ENCODE results near the gene MYBPH. TPM values are rescaled to one million over a fixed set of nuclear protein-coding genes. Genes with fewer than 3 reads are reported as not detected.

MYBPH gene
- total RNA-seq, 5 donors from 2014 or later (not counting 1 experiment from before 2014, with no cell fraction given), result not detected

GRCh38 chr1:203173566-203173965 lies 2.1 kb downstream of the MYBPH start:
- H3K4me1 ChIP-seq (ENCODE audit: control insufficient read depth in 1 of 2, extremely low read depth in 1 of 2, insufficient read depth in 2 of 2, low read length in 2 of 2), result no peaks in the 10 kb centered on the region
- peaks cover 0 to 25% of the 10 kb centered on the region in 2 experiments for H3K27me3 ChIP-seq (replicated peaks in 1 of 2; ENCODE audit: control insufficient read depth in 2 of 2, extremely low read depth in 1 of 2, insufficient read depth in 2 of 2, low read length in 1 of 2)
- H3K4me3 Mint-ChIP-seq, result no peak overlapping the region
- no peak overlapping the region for H3K4me3 ChIP-seq (ENCODE audit: control insufficient read depth in 1 of 2, extremely low read depth in 1 of 2, low read length in 1 of 2)
- no peak for DNase-seq
- 86% methylated on average over 1 of the region's 5 CpGs for WGBS (ENCODE audit: insufficient coverage)
- H3K36me3 ChIP-seq (ENCODE audit: control insufficient read depth in 2 of 2, extremely low read depth in 1 of 2, insufficient read depth in 1 of 2, low read length in 1 of 2), result no peaks in the 10 kb centered on the region
- H3K27ac Mint-ChIP-seq, result no peak overlapping the region
- no peak for ATAC-seq (replicated peaks in 1 of 4)
- CTCF ChIA-PET, result interaction anchor here (0.9 to 1.4 kb wide), 2 partner anchors 46 to 134 kb away, joined by 3 to 8 read pairs; no protein-coding TSS in a partner anchor
- no peaks in the 10 kb centered on the region for H3K9me3 Mint-ChIP-seq
- no peaks in the 10 kb centered on the region for H3K9me3 ChIP-seq
- H3K4me1 Mint-ChIP-seq, result no peaks in the 10 kb centered on the region
- no peak overlapping the region for H3K27ac ChIP-seq (ENCODE audit: low read length)
- no peaks in the 10 kb centered on the region for H3K36me3 Mint-ChIP-seq
- POLR2A ChIA-PET, result no interaction called here
- H3K27me3 Mint-ChIP-seq, result peaks cover 0 to 11% of the 10 kb centered on the region in 2 donors

- Histone ChIP-seq H3K9me3 (no peaks in the 10 kb centered on the region), H3K27me3 (replicated peaks in 1 of 2; ENCODE audit: control insufficient read depth in 2 of 2, extremely low read depth in 1 of 2, insufficient read depth in 2 of 2, low read length in 1 of 2) (peaks cover 0 to 25% of the 10 kb centered on the region in 2 experiments), H3K36me3 (ENCODE audit: control insufficient read depth in 2 of 2, extremely low read depth in 1 of 2, insufficient read depth in 1 of 2, low read length in 1 of 2) (no peaks in the 10 kb centered on the region), H3K4me3 (ENCODE audit: control insufficient read depth in 1 of 2, extremely low read depth in 1 of 2, low read length in 1 of 2) (no peak overlapping the region), H3K27ac (ENCODE audit: low read length) (no peak overlapping the region), H3K4me1 (ENCODE audit: control insufficient read depth in 1 of 2, extremely low read depth in 1 of 2, insufficient read depth in 2 of 2, low read length in 2 of 2) (no peaks in the 10 kb centered on the region)
- ChIA-PET CTCF (interaction anchor here (0.9 to 1.4 kb wide), 2 partner anchors 47 to 134 kb away, joined by 3 to 8 read pairs; no protein-coding TSS in a partner anchor), POLR2A (no interaction called here)
- H3K36me3 Mint-ChIP-seq, result no peaks in the 10 kb centered on the region
- no peak overlapping the region for H3K4me3 Mint-ChIP-seq
- no peak overlapping the region for H3K27ac Mint-ChIP-seq
- DNase-seq, result no peak
- WGBS (ENCODE audit: insufficient coverage), result 69% methylated on average over 2 of the region's 2 CpGs
- H3K9me3 Mint-ChIP-seq, result no peaks in the 10 kb centered on the region
- no peaks in the 10 kb centered on the region for H3K4me1 Mint-ChIP-seq
- ATAC-seq (replicated peaks in 1 of 4), result no peak
- H3K27me3 Mint-ChIP-seq, result peaks cover 0 to 6% of the 10 kb centered on the region in 2 donors
Observed at GRCh38 chr1:203173011-203173555, 2.5 kb downstream of the MYBPH start.

DNA sequence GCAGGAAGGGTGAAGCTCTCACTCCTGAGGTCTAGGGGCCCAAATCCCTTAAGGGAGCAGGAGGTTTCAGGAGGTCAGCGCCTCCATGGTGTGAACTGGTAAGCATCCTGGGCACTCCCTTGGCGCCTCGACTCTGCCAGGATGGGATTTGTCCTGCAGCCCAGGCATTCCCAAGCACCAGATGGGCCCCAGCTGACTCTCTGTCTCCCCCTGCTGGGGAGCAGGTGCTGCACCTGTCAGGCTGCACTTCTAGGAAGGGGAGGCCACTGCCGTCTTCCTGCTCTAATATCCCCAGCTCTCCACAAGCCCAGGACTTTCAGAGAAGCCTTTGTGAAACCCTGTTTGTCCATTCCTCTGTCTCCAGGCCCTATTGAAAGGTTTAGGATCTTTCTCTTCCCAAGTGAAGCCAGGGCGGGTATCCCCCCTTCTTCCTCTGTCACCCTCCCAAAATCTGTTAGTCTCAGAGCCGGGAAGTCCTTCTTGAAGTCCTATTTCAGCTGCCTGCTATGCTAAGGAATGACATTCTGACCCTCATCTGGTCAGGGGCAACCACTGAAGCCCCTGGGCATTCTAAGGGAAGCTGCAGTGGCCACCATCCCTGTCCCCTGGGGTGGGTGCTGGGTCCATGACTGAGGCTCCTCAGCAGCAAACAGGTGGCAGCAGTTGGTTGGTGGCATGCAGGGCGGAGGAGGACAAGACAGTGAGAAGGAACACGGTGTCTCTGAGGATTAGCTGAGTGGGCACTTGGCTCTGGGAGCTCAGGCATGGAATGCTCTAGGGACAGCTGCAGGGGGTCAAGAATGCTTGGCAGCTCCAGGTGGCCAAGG lies 3.2 kb downstream of the MYBPH start:
- WGBS (ENCODE audit: insufficient coverage), result 55% methylated on average over 7 of the region's 8 CpGs
- no peaks in the 10 kb centered on the region for H3K36me3 ChIP-seq (ENCODE audit: control insufficient read depth in 2 of 2, extremely low read depth in 1 of 2, insufficient read depth in 1 of 2, low read length in 1 of 2)
- DNase-seq, result peak in 24 of 35 experiments; percentile 4 to 55 (median 24)
- H3K27me3 ChIP-seq (replicated peaks in 1 of 2; ENCODE audit: control insufficient read depth in 2 of 2, extremely low read depth in 1 of 2, insufficient read depth in 2 of 2, low read length in 1 of 2), result peaks cover 0 to 25% of the 10 kb centered on the region in 2 experiments
- no peaks in the 10 kb centered on the region for H3K9me3 Mint-ChIP-seq
- CTCF ChIA-PET, result interaction anchor here (0.9 to 1.4 kb wide), 2 partner anchors 47 to 133 kb away, joined by 3 to 8 read pairs; no protein-coding TSS in a partner anchor
- H3K36me3 Mint-ChIP-seq, result no peaks in the 10 kb centered on the region
- ATAC-seq (replicated peaks in 1 of 4), result peak in 1 of 4 experiments; percentile 32
- H3K27ac Mint-ChIP-seq, result no peak overlapping the region
- H3K4me1 ChIP-seq (ENCODE audit: control insufficient read depth in 1 of 2, extremely low read depth in 1 of 2, insufficient read depth in 2 of 2, low read length in 2 of 2), result no peaks in the 10 kb centered on the region
- no peaks in the 10 kb centered on the region for H3K4me1 Mint-ChIP-seq
- peaks cover 0 to 2% of the 10 kb centered on the region in 2 donors for H3K27me3 Mint-ChIP-seq
- H3K4me3 ChIP-seq (ENCODE audit: control insufficient read depth in 1 of 2, extremely low read depth in 1 of 2, low read length in 1 of 2), result no peak overlapping the region
- H3K4me3 Mint-ChIP-seq, result no peak overlapping the region
- no peaks in the 10 kb centered on the region for H3K9me3 ChIP-seq
- no peak overlapping the region for H3K27ac ChIP-seq (ENCODE audit: low read length)
- POLR2A ChIA-PET, result no interaction called here

DNA sequence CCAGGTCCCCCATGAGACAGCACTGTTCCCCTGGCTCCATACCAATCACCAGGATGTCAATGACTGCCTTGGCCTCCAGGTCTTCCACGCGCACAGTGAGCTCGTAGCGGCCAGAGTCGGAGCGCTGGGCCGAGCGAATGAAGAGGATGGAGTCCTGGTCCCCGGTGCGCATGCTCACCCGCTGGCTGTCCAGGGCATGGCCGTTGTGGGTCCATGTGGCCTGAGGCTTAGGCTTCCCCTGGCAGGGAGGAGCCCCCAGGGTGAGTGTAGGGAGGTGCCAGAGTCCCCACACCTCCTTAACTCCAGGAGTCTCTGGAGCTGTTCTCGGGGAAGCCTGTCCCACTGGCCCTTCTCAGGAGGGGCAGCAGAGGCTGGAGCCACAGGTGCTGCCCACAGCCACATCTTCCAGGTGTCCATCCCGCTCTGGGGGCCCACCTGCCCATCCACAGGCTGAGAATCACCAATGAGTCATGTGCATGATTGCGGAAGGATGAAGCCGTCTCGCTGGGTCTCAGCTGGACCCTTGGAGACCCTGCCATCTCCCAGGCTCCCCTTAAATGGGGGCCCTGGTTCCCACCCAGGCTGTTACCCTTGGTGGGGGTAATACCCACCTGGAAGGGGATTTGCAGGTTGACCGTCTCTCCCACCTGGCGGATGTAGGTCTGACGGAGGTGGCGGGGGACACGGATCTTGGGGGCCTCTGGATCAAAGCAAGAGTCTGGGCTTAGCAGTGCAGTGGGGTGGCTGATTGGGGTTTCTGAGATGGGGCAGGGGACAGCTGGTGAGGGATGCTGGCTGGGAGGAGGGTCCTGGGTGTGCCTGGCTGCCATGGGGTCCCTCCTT lies 4.1 kb downstream of the MYBPH start:
- Histone ChIP-seq H3K36me3 (ENCODE audit: control insufficient read depth in 2 of 2, extremely low read depth in 1 of 2, insufficient read depth in 1 of 2, low read length in 1 of 2) (no peaks in the 10 kb centered on the region), H3K27me3 (replicated peaks in 1 of 2; ENCODE audit: control insufficient read depth in 2 of 2, extremely low read depth in 1 of 2, insufficient read depth in 2 of 2, low read length in 1 of 2) (peaks cover 0 to 29% of the 10 kb centered on the region in 2 experiments), H3K9me3 (no peaks in the 10 kb centered on the region), H3K4me1 (ENCODE audit: control insufficient read depth in 1 of 2, extremely low read depth in 1 of 2, insufficient read depth in 2 of 2, low read length in 2 of 2) (no peaks in the 10 kb centered on the region), H3K27ac (ENCODE audit: low read length) (no peak overlapping the region), H3K4me3 (ENCODE audit: control insufficient read depth in 1 of 2, extremely low read depth in 1 of 2, low read length in 1 of 2) (no peak overlapping the region)
- no peaks in the 10 kb centered on the region for H3K4me1 Mint-ChIP-seq
- H3K9me3 Mint-ChIP-seq, result no peaks in the 10 kb centered on the region
- H3K36me3 Mint-ChIP-seq, result no peaks in the 10 kb centered on the region
- DNase-seq, result no peak
- ATAC-seq (replicated peaks in 1 of 4), result no peak
- H3K27ac Mint-ChIP-seq, result no peak overlapping the region
- CTCF ChIA-PET, result interaction anchor here in 1 of 2 donors (0.6 kb wide), 1 partner anchor 890 kb away, joined by 3 read pairs; no protein-coding TSS in a partner anchor
- H3K27me3 Mint-ChIP-seq, result peaks cover 0 to 2% of the 10 kb centered on the region in 2 donors
- POLR2A ChIA-PET, result no interaction called here
- 88% methylated on average over 21 of the region's 22 CpGs for WGBS (ENCODE audit: insufficient coverage)
- no peak overlapping the region for H3K4me3 Mint-ChIP-seq

GRCh38 chr1:203170625-203171330 lies 4.8 kb downstream of the MYBPH start:
- H3K4me1 ChIP-seq (ENCODE audit: control insufficient read depth in 1 of 2, extremely low read depth in 1 of 2, insufficient read depth in 2 of 2, low read length in 2 of 2), result no peaks in the 10 kb centered on the region
- H3K27me3 Mint-ChIP-seq, result peaks cover 4 to 6% of the 10 kb centered on the region in 2 donors
- CTCF ChIA-PET, result interaction anchor here in 1 of 2 donors (0.6 kb wide), 1 partner anchor 891 kb away, joined by 3 read pairs; no protein-coding TSS in a partner anchor
- H3K36me3 Mint-ChIP-seq, result no peaks in the 10 kb centered on the region
- no peak overlapping the region for H3K27ac ChIP-seq (ENCODE audit: low read length)
- H3K4me3 ChIP-seq (ENCODE audit: control insufficient read depth in 1 of 2, extremely low read depth in 1 of 2, low read length in 1 of 2), result no peak overlapping the region
- no peaks in the 10 kb centered on the region for H3K4me1 Mint-ChIP-seq
- 78% methylated on average over 6 of the region's 8 CpGs for WGBS (ENCODE audit: insufficient coverage)
- H3K36me3 ChIP-seq (ENCODE audit: control insufficient read depth in 2 of 2, extremely low read depth in 1 of 2, insufficient read depth in 1 of 2, low read length in 1 of 2), result no peaks in the 10 kb centered on the region
- peaks cover 0 to 31% of the 10 kb centered on the region in 2 experiments for H3K27me3 ChIP-seq (replicated peaks in 1 of 2; ENCODE audit: control insufficient read depth in 2 of 2, extremely low read depth in 1 of 2, insufficient read depth in 2 of 2, low read length in 1 of 2)
- no peak overlapping the region for H3K27ac Mint-ChIP-seq
- H3K9me3 Mint-ChIP-seq, result no peaks in the 10 kb centered on the region
- ATAC-seq (replicated peaks in 1 of 4) (no peak), DNase-seq (no peak)
- POLR2A ChIA-PET, result no interaction called here
- H3K4me3 Mint-ChIP-seq, result no peak overlapping the region
- H3K9me3 ChIP-seq, result no peaks in the 10 kb centered on the region

Data from T-cell (primary cell).